Right forelimb (tissue), 1 donor: ENCODE data around the gene PDGFC.

Source experiments
- DNase-seq: peaks from one replicate; pipeline ENCODE4 v3.0.0-alpha.2; 2018

PDGFC gene

GRCh38 chr4:156775813-156776212 is 195.8 kb downstream of the PDGFC start:
- no peak for DNase-seq

- DNase-seq = no peak
These were observed 197.2 kb downstream of the PDGFC start for GRCh38 chr4:156774422-156774821.

- DNase-seq = no peak
These were observed 197.8 kb downstream of the PDGFC start for GRCh38 chr4:156773648-156774357.

- peak; percentile 49 for DNase-seq
These were observed 200.3 kb downstream of the PDGFC start for GRCh38 chr4:156771171-156771837.

GRCh38 chr4:156770140-156770539 is 201.5 kb downstream of the PDGFC start:
- DNase-seq = no peak

- no peak for DNase-seq
These were observed 203.6 kb downstream of the PDGFC start for GRCh38 chr4:156767911-156768415.

GRCh38 chr4:156766846-156767245 is 204.8 kb downstream of the PDGFC start:
- no peak for DNase-seq

GRCh38 chr4:156765277-156765676 is 206.3 kb downstream of the PDGFC start:
- DNase-seq = no peak

- DNase-seq = no peak
These were observed 206.8 kb downstream of the PDGFC start for GRCh38 chr4:156764846-156765245.

GRCh38 chr4:156764145-156764544 is 207.5 kb downstream of the PDGFC start:
- no peak for DNase-seq

- DNase-seq = no peak
These were observed 208.1 kb downstream of the PDGFC start for GRCh38 chr4:156763511-156763910.

- DNase-seq = peak; percentile 42
These were observed 208.7 kb downstream of the PDGFC start for GRCh38 chr4:156762851-156763250.

GRCh38 chr4:156756118-156756517 is 215.5 kb downstream of the PDGFC start:
- DNase-seq = no peak

GRCh38 chr4:156754832-156755570 is 216.6 kb downstream of the PDGFC start:
- DNase-seq = no peak

- no peak for DNase-seq
These were observed 220.1 kb downstream of the PDGFC start for GRCh38 chr4:156751486-156751885.

- DNase-seq = no peak
These were observed 221.9 kb downstream of the PDGFC start for GRCh38 chr4:156749426-156750403.

GRCh38 chr4:156746111-156746510 is 225.5 kb downstream of the PDGFC start:
- DNase-seq = no peak

- DNase-seq = no peak
These were observed 232.8 kb downstream of the PDGFC start for GRCh38 chr4:156738766-156739165.

GRCh38 chr4:156734965-156735895 is 236.4 kb downstream of the PDGFC start:
- no peak for DNase-seq

GRCh38 chr4:156733582-156733981 is 238.0 kb downstream of the PDGFC start:
- DNase-seq = no peak

GRCh38 chr4:156732634-156733033 is 239.0 kb downstream of the PDGFC start:
- DNase-seq = no peak
